H1 (cell line): ENCODE results near the gene RNF130. TPM values are rescaled to one million over a fixed set of nuclear protein-coding genes. Genes with fewer than 3 reads are reported as not detected.

Source experiments
- CTCF ChIA-PET: fragments of 300-600 bp; sonication (Branson Sonifier 250); formaldehyde crosslinking; loops from one replicate; lab custom pipeline; 2021; ENCODE audit not compliant: partially characterized antibody; lab: Charles Lee
- POLR2A ChIA-PET: fragments of 300-600 bp; sonication (Branson Sonifier 250); formaldehyde crosslinking; loops from one replicate; lab custom pipeline; 2021; ENCODE audit warnings: inconsistent platforms; ENCODE audit not compliant: partially characterized antibody; lab: Charles Lee
- DNase-seq, 2 experiments: peaks; one replicate each; pipeline versions ENCODE4 v3.0.0 to v3.0.0-alpha.2; 2010 to 2022; ENCODE audit warnings: low spot score in 2 of 2, low read depth in 1 of 2, mixed read lengths in 1 of 2
- FAIRE-seq: peaks from 2 replicates; lab custom pipeline; 2011; peaks lifted over from hg19 to GRCh38; lab: Jason Lieb, UNC
- H2AFZ ChIP-seq: 2 replicates; pipeline ENCODE4 v1.8.1; 2012; ENCODE audit warnings: low read length, inconsistent platforms
- H2AK5ac ChIP-seq: 2 replicates; pipeline ENCODE4 v1.6.1; 2013; ENCODE audit warnings: low read depth, low read length
- H2BK120ac ChIP-seq: replicated peaks from 2 replicates; pipeline ENCODE3; 2013; ENCODE audit warnings: low read depth, low read length, inconsistent platforms
- H2BK12ac ChIP-seq: 2 replicates; pipeline ENCODE4 v1.6.1; 2013; ENCODE audit warnings: low read depth, low read length
- H2BK15ac ChIP-seq: 2 replicates; pipeline ENCODE4 v1.6.1; 2013; ENCODE audit warnings: low read length
- H2BK20ac ChIP-seq: 2 replicates; pipeline ENCODE4 v1.6.1; 2013; ENCODE audit warnings: low read length
- H2BK5ac ChIP-seq: 2 replicates; pipeline ENCODE4 v1.6.1; 2013; ENCODE audit warnings: low read depth, low read length
- H3K14ac ChIP-seq: 2 replicates; pipeline ENCODE4 v1.6.1; 2013; ENCODE audit warnings: inconsistent platforms; ENCODE audit not compliant: insufficient read length
- H3K18ac ChIP-seq: 2 replicates; pipeline ENCODE4 v1.6.1; 2013; ENCODE audit warnings: low read length; ENCODE audit errors: extremely low read depth
- H3K23ac ChIP-seq: 2 replicates; pipeline ENCODE4 v1.6.1; 2013; ENCODE audit warnings: inconsistent platforms; ENCODE audit not compliant: insufficient read length
- H3K23me2 ChIP-seq: 2 replicates; pipeline ENCODE4 v1.6.1; 2013; ENCODE audit warnings: low read depth, low read length
- H3K27ac ChIP-seq: 2 replicates; pipeline ENCODE4 v1.6.1; 2011; ENCODE audit warnings: low read depth, low read length, inconsistent platforms
- H3K27me3 ChIP-seq, 4 experiments: replicated peaks in 1 of 4; 1 replicate in 1 of 4; 2 replicates in 3 of 4; pipeline versions ENCODE4 v1.6.1 to v1.8.1; 2011 to 2013; ENCODE audit warnings: low read length in 3 of 4, mild to moderate bottlenecking in 3 of 4, inconsistent platforms in 2 of 4, mixed read lengths in 2 of 4, moderate library complexity in 1 of 4; ENCODE audit not compliant: control insufficient read depth in 3 of 4, insufficient read depth in 3 of 4; ENCODE audit errors: extremely low read depth in 1 of 4
- H3K36me3 ChIP-seq, 4 experiments: 2 replicates each; pipeline versions ENCODE4 v1.6.1 to v1.8.1; 2011 to 2013; ENCODE audit warnings: mild to moderate bottlenecking in 4 of 4, low read length in 3 of 4, moderate library complexity in 2 of 4, control low read depth in 1 of 4, inconsistent platforms in 1 of 4; ENCODE audit not compliant: insufficient read depth in 4 of 4, control insufficient read depth in 2 of 4
- H3K4ac ChIP-seq: replicated peaks from 2 replicates; pipeline ENCODE3; 2013; ENCODE audit warnings: low read length, low read depth, mixed read lengths, inconsistent platforms; ENCODE audit not compliant: insufficient read length
- H3K4me1 ChIP-seq, 4 experiments: replicated peaks in 1 of 4; 1 replicate in 1 of 4; 2 replicates in 3 of 4; pipeline versions ENCODE4 v1.6.1 to v1.8.1; 2011 to 2013; ENCODE audit warnings: low read length in 3 of 4, inconsistent platforms in 2 of 4, mixed read lengths in 1 of 4; ENCODE audit not compliant: insufficient read depth in 4 of 4, control insufficient read depth in 3 of 4
- H3K4me2 ChIP-seq, 2 experiments: 2 replicates each; pipeline versions ENCODE4 v1.6.1 to v1.8.1; 2011 to 2013; ENCODE audit warnings: low read depth in 2 of 2, low read length in 2 of 2, control low read depth in 1 of 2, inconsistent platforms in 1 of 2, mild to moderate bottlenecking in 1 of 2; ENCODE audit not compliant: insufficient read depth in 1 of 2
- H3K4me3 ChIP-seq, 4 experiments: fragments of 200-600, 300-600 bp in 1 of 4; sonication (generic), shearing (Covaris generic), sonication (Bioruptor Twin) in 1 of 4; 2 replicates each; pipeline versions ENCODE4 v1.5.1 to v1.8.1; 2011 to 2016; ENCODE audit warnings: low read length in 4 of 4, low read depth in 3 of 4, control low read depth in 2 of 4, inconsistent platforms in 2 of 4, mild to moderate bottlenecking in 2 of 4, mixed read lengths in 1 of 4, moderate library complexity in 1 of 4; ENCODE audit not compliant: insufficient read depth in 2 of 4; ENCODE audit errors: extremely low read depth in 1 of 4
- H3K56ac ChIP-seq: replicated peaks from 2 replicates; pipeline ENCODE3; 2013; ENCODE audit warnings: low read depth, mild to moderate bottlenecking, mixed read lengths, low read length, inconsistent platforms; ENCODE audit not compliant: insufficient read length
- H3K79me1 ChIP-seq: 2 replicates; pipeline ENCODE4 v1.6.1; 2013; ENCODE audit warnings: low read depth, low read length, control low read depth
- H3K79me2 ChIP-seq, 2 experiments: 2 replicates each; pipeline versions ENCODE4 v1.6.1 to v1.8.1; 2012 to 2013; ENCODE audit warnings: low read length in 2 of 2, mild to moderate bottlenecking in 2 of 2, inconsistent platforms in 1 of 2; ENCODE audit not compliant: insufficient read depth in 2 of 2, control insufficient read depth in 1 of 2
- H3K9ac ChIP-seq, 4 experiments: replicated peaks in 1 of 4; 1 replicate in 1 of 4; 2 replicates in 3 of 4; pipeline versions ENCODE4 v1.6.1 to v1.8.1; 2011 to 2013; ENCODE audit warnings: low read depth in 3 of 4, low read length in 3 of 4, control low read depth in 2 of 4, mild to moderate bottlenecking in 2 of 4, moderate library complexity in 2 of 4, inconsistent platforms in 1 of 4; ENCODE audit errors: extremely low read depth in 1 of 4
- H3K9me3 ChIP-seq, 2 experiments: 2 replicates each; pipeline versions ENCODE4 v1.6.1 to v1.8.1; 2012 to 2013; ENCODE audit warnings: mild to moderate bottlenecking in 2 of 2, moderate library complexity in 2 of 2, control low read depth in 1 of 2, inconsistent platforms in 1 of 2, low read depth in 1 of 2, low read length in 1 of 2, mixed read lengths in 1 of 2; ENCODE audit not compliant: insufficient read depth in 2 of 2
- H4K20me1 ChIP-seq, 2 experiments: replicated peaks in 1 of 2; 2 replicates each; pipeline versions ENCODE3 to v1.8.1; 2011 to 2013; ENCODE audit warnings: inconsistent platforms in 2 of 2, low read length in 2 of 2, mild to moderate bottlenecking in 1 of 2; ENCODE audit not compliant: insufficient read depth in 2 of 2, control insufficient read depth in 1 of 2
- H4K5ac ChIP-seq: 2 replicates; pipeline ENCODE4 v1.6.1; 2013; ENCODE audit warnings: low read length, low read depth, mixed read lengths, inconsistent platforms; ENCODE audit not compliant: insufficient read length
- H4K8ac ChIP-seq: 2 replicates; pipeline ENCODE4 v1.8.0; 2013; ENCODE audit warnings: mild to moderate bottlenecking, moderate library complexity, low read length, inconsistent platforms; ENCODE audit not compliant: insufficient read depth; ENCODE audit errors: extremely low read depth
- H4K91ac ChIP-seq: replicated peaks from 2 replicates; pipeline ENCODE3; 2013; ENCODE audit warnings: low read length, mixed read lengths, inconsistent platforms; ENCODE audit not compliant: insufficient read length
- ASH2L ChIP-seq: fragments of 200-600, 300-600 bp; sonication (generic); IDR thresholded peaks from one replicate; pipeline ENCODE4 v1.7.1; 2017; ENCODE audit warnings: low read length
- BACH1 ChIP-seq: IDR thresholded peaks from 2 replicates; pipeline ENCODE4 v1.6.1; 2012; ENCODE audit warnings: low read length, improper control_type of control experiment
- CEBPB ChIP-seq: IDR thresholded peaks from 2 replicates; pipeline ENCODE4 v1.6.1; 2012; ENCODE audit warnings: low read depth, low read length
- CHD2 ChIP-seq: IDR thresholded peaks from 2 replicates; pipeline ENCODE4 v1.6.1; 2012; ENCODE audit warnings: low read length, improper control_type of control experiment
- CREB1 ChIP-seq: IDR thresholded peaks from 2 replicates; pipeline ENCODE4 v1.6.1; 2012; ENCODE audit warnings: inconsistent platforms
- E2F6 ChIP-seq: IDR thresholded peaks from 2 replicates; pipeline ENCODE4 v1.6.1; 2012; ENCODE audit warnings: inconsistent platforms
- EP300 ChIP-seq, 2 experiments: IDR thresholded peaks; 1 replicate in 1 of 2; 2 replicates in 1 of 2; pipeline ENCODE4 v1.6.1; 2011 to 2012; ENCODE audit warnings: low read depth in 2 of 2, low read length in 2 of 2, mild to moderate bottlenecking in 2 of 2, borderline replicate concordance in 1 of 2, inconsistent platforms in 1 of 2, moderate library complexity in 1 of 2
- EZH2 ChIP-seq: fragments of 200-600 bp; sonication (generic); IDR thresholded peaks from 2 replicates; pipeline ENCODE4 v1.7.1; 2012; ENCODE audit warnings: low read depth, mild to moderate bottlenecking, moderate library complexity, low read length, inconsistent platforms; ENCODE audit not compliant: severe bottlenecking
- NRF1 ChIP-seq: IDR thresholded peaks from 2 replicates; pipeline ENCODE4 v1.6.1; 2011; ENCODE audit warnings: mild to moderate bottlenecking, low read depth, low read length, improper control_type of control experiment
- SP2 ChIP-seq: IDR thresholded peaks from 2 replicates; pipeline ENCODE4 v1.6.1; 2012; ENCODE audit warnings: mild to moderate bottlenecking, low read length, inconsistent platforms
- TAF7 ChIP-seq: optimal IDR thresholded peaks from 2 replicates; pipeline ENCODE3; 2011; ENCODE audit warnings: low read depth, mild to moderate bottlenecking, inconsistent platforms, low read length, moderate library complexity, borderline replicate concordance
- TBP ChIP-seq: IDR thresholded peaks from 2 replicates; pipeline ENCODE4 v1.6.1; 2011; ENCODE audit warnings: low read depth, low read length, improper control_type of control experiment
- WGBS, 2 experiments: shearing (Covaris generic) in 1 of 2; methylation state at CpG; one replicate each; pipeline versions ENCODE4 v1.1.6 to v1.1.7; 2013 to 2015; ENCODE audit warnings: low lambda C conversion rate in 2 of 2, mixed read lengths in 2 of 2, inconsistent platforms in 1 of 2, low coverage in 1 of 2, missing lambda C conversion rate in 1 of 2; ENCODE audit not compliant: insufficient replicate concordance in 2 of 2, insufficient coverage in 1 of 2, insufficient read length in 1 of 2; ENCODE audit errors: extremely low coverage in 1 of 2, missing lambda C conversion rate in 1 of 2; 5-methylcytosine and 5-hydroxymethylcytosine counted together
- polyA plus RNA-seq, 7 experiments: library from polyadenylated mRNA; depleted of rRNA in 3 of 7; stranded (reverse) in 5 of 7; unstranded in 2 of 7; fragments of >200 nt in 5 of 7; fragments of 200-250 nt in 2 of 7; gene quantifications; 1 replicate in 5 of 7; 2 replicates in 1 of 7; 4 replicates in 1 of 7; pipeline versions ENCODE4 v1.2.1 to v1.2.3, GENCODE V29; 2011 to 2013; ENCODE audit warnings: missing spikeins in 2 of 7, mixed read lengths in 2 of 7
- total RNA-seq: library from RNA; stranded (reverse); fragmentation: NEBNext Ultra II Directional; extraction: Animal tissue kit (Norgen Biotek cat#: 25700); gene quantifications from 2 replicates; pipeline ENCODE4 v1.2.1, GENCODE V29; 2021
- TF ChIP-seq, protein P1 (sequence below): IDR thresholded peaks from 2 replicates; pipeline ENCODE4 v1.6.1; 2011; ENCODE audit warnings: low read depth, mild to moderate bottlenecking, low read length; ENCODE audit not compliant: insufficient read depth

Gene RNF130
- total and polyA plus RNA-seq, 2 of the 8 experiments (the other 6 are each of a cell fraction or from before 2014, with no cell fraction given), result 65.1 to 70.0 TPM

GRCh38 chr5:180074462-180074861 is 2.9 kb upstream of the RNF130 start:
- FAIRE-seq (no peak), DNase-seq (no peak)
- POLR2A ChIA-PET, result interaction anchor here (1.0 kb wide), 1 partner anchor 11 kb away, joined by 3 read pairs; no protein-coding TSS in a partner anchor
- Histone ChIP-seq H3K23me2 (peaks cover 14% of the 10 kb centered on the region), H2BK12ac (no peak overlapping the region), H3K79me2 (peaks cover 5 to 19% of the 10 kb centered on the region in 2 experiments; a peak in 3 of 4 replicates), H3K9me3 (peaks cover 11 to 18% of the 10 kb centered on the region in 2 experiments), H3K14ac (no peak overlapping the region), H2BK15ac (no peak overlapping the region), H3K4me2 (no peak overlapping the region), H2AFZ (no peak overlapping the region), H4K20me1 (peaks cover 0 to 6% of the 10 kb centered on the region in 2 experiments), H3K36me3 (peaks cover 0 to 5% (median 0%) of the 10 kb centered on the region in 4 experiments; a peak in 1 of 8 replicates), H3K23ac (no peak overlapping the region), H3K4me1 (peaks cover 2 to 6% (median 4%) of the 10 kb centered on the region in 4 experiments; a peak in 4 of 7 replicates), H3K27me3 (peaks cover 6 to 18% (median 16%) of the 10 kb centered on the region in 4 experiments), H3K4ac (no peak overlapping the region), H4K91ac (no peak overlapping the region), H3K56ac (no peak overlapping the region), H3K4me3 (no peak overlapping the region), H4K8ac (no peak overlapping the region), H2BK5ac (no peak overlapping the region), H2BK120ac (no peak overlapping the region), H3K9ac (no peak overlapping the region), H2BK20ac (no peak overlapping the region), H3K27ac (no peak overlapping the region), H4K5ac (no peak overlapping the region), H2AK5ac (no peak overlapping the region), H3K79me1 (peaks cover 3% of the 10 kb centered on the region; the same call in 1 of the 2 replicates), H3K18ac (no peak overlapping the region)
- CTCF ChIA-PET, result interaction anchor here (0.9 to 2.9 kb wide), 2 partner anchors 17 to 51 kb away, joined by 3 to 15 read pairs; no protein-coding TSS in a partner anchor
- 89% methylated on average over 4 of the region's 4 CpGs; no CpG with 5 or more reads in 1 of the 2 experiments for WGBS, 2 experiments
- TF ChIP-seq BACH1, result no peak
- no peak for TF ChIP-seq EP300 (IDR thresholded peaks at IDR 0.05; ENCODE audit: borderline replicate concordance in 1 of 2, low read depth in 2 of 2, low read length in 2 of 2)
- TF ChIP-seq CREB1, result no peak
- no peak for TF ChIP-seq TAF7
- TF ChIP-seq SP2, result no peak
- no peak for TF ChIP-seq CHD2
- no peak for TF ChIP-seq CEBPB
- no peak for TF ChIP-seq ASH2L
- no peak for TF ChIP-seq NRF1
- TF ChIP-seq TBP, result no peak
- no peak for TF ChIP-seq E2F6
- TF ChIP-seq, protein P1, sequence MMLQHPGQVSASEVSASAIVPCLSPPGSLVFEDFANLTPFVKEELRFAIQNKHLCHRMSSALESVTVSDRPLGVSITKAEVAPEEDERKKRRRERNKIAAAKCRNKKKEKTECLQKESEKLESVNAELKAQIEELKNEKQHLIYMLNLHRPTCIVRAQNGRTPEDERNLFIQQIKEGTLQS, result no peak
- TF ChIP-seq EZH2, result no peak
